Upper lobe of left lung (tissue), 4 donors: ENCODE measurements around the gene ITPRIP.

ENCODE experiments used
- CTCF ChIP-seq, 6 experiments: fragments of 450-650 bp in 4 of 6; fragments of 200-600 bp in 2 of 6; sonication (generic) in 2 of 6; IDR thresholded peaks; one replicate each; pipeline ENCODE4 v1.5.1; 2016 to 2019; ENCODE audit warnings: antibody characterized with exemption in 6 of 6
- POLR2A ChIP-seq, 4 donors: fragments of 450-650 bp; IDR thresholded peaks; one replicate each; pipeline ENCODE4 v1.5.1; 2016 to 2017; ENCODE audit warnings: antibody characterized with exemption in 4 of 4, mild to moderate bottlenecking in 2 of 4

DNA sequence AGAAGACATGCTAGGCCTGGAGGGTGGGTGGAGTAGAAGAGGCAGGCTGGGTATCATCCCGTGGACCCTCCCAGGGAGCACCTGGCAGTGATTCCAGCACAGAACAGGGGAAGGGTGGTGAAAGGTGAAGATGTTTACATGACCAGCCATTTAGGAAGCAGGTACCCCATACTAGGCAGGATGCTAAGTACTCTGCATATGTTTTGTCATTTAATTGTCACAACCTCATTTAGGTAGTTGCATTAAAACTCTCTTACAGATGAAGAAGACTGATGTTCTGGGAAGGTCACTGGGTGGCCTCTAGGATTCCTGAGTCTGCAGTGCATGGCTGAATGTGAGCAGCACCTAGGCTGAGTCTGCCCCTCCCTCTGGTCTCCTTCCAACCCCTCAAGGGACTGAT is 15.2 kb downstream of the ITPRIP start:
- TF ChIP-seq POLR2A (IDR thresholded peaks at IDR 0.05), result no peak
- TF ChIP-seq CTCF (IDR thresholded peaks at IDR 0.05), result no peak
